Stimulated activated CD8-positive, alpha-beta memory T cell treated with anti-CD3 and anti-CD28 coated beads, Interleukin-12 subunit alpha, Interleukin-12 subunit beta, amount 100 ng/mL, for 24 hours (primary cell): ENCODE results near the gene IGFBP1.
"Not testable (repeated sequence)": the region's sequence is repeated elsewhere in the genome, so short reads cannot be mapped to it uniquely, and the experiment has no call there.

Experiments used
- DNase-seq: peaks from one replicate; pipeline ENCODE4 v3.0.0-alpha.2; 2020; ENCODE audit errors: extremely low read depth

Gene IGFBP1

DNA sequence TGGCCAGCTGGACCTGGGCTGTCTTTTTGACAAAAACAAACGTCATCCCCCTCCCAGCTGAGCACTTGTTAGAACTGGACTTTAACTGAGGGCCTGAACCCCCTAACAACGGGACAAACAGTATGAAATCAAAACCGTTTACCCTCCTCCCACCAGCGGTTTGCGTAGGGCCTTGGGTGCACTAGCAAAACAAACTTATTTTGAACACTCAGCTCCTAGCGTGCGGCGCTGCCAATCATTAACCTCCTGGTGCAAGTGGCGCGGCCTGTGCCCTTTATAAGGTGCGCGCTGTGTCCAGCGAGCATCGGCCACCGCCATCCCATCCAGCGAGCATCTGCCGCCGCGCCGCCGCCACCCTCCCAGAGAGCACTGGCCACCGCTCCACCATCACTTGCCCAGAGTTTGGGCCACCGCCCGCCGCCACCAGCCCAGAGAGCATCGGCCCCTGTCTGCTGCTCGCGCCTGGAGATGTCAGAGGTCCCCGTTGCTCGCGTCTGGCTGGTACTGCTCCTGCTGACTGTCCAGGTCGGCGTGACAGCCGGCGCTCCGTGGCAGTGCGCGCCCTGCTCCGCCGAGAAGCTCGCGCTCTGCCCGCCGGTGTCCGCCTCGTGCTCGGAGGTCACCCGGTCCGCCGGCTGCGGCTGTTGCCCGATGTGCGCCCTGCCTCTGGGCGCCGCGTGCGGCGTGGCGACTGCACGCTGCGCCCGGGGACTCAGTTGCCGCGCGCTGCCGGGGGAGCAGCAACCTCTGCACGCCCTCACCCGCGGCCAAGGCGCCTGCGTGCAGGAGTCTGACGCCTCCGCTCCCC lies at the start of gene IGFBP1:
IGFBP1 (plus strand) TSS at position 304 of the 808 bp plus-strand sequence; CDS start at position 469, 165 bp downstream.
- no peak for DNase-seq

DNA sequence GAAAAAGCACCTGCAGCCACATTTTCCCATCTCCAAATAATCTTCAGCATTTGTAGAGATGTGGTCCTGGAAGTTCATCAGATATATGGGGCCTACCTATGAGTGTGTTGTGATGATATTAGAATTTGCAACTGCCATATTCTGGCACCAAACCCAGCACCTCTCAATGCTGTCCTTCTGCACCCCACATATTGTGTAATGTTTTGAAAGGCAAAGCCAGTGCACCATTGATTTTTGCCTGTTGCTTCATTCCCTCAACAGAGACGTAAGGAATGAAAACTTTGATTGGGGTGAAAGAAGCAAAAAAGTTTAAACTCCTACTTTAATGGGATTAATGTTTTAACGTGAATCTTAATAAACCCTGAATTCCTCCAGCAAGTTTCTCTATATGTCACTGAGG lies 49.4 kb upstream of the IGFBP1 start:
- not testable (repeated sequence) for DNase-seq

DNA sequence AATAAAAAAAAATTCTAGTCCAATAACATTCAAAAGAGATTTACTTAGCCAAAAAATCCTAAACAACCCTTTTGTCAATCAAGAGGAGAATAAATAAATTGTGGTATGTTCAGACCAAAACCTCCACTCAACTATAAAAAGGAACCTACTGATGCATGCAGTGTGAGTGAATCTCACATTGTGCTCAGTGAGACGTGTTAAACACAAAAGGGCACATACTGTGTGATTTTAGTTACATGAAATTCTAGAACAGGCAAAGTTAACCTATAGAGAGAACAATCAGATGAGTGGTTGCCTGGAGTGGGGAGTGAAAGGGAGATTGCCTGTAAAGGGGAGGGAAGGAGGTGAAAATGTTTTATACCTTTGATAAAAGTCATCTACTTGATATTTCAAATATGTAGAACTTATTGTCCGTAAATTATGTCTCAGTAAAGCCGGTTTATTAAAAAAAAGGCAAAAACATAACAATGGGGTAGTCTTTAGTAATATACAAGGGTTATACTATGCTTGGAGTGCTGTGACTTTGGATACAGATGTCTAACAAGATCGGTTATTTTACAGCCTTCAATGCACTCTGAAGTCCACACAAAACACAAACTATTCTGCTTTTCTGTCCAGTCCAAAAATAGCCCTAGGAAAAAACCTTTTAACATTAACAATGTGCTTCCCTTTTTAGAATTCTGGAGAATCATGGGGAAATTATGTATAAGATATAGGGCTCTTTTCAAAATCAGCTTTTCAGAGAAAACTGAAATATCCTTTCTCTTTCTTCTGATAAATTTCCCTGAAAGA lies 46.2 kb upstream of the IGFBP1 start:
- not testable (repeated sequence) for DNase-seq

DNA sequence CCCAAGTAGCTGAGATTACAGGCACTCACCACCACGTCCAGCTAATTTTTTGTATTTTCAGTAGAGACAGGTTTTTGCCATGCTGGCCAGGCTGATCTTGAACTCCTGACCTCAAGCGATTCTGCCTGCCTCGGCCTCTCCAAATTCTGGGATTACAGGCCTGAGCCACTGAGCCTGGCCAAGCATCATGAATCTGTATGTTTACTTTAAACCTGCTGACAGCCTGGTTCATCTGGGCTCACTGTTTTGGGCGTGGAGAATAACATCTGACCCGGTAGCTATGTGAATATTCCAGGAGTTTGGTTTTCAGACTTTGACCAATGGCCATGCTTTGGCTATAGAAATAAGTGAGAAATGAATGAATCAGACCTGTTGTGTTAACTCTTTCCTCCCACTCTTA lies 41.8 kb upstream of the IGFBP1 start:
- DNase-seq = not testable (repeated sequence)

DNA sequence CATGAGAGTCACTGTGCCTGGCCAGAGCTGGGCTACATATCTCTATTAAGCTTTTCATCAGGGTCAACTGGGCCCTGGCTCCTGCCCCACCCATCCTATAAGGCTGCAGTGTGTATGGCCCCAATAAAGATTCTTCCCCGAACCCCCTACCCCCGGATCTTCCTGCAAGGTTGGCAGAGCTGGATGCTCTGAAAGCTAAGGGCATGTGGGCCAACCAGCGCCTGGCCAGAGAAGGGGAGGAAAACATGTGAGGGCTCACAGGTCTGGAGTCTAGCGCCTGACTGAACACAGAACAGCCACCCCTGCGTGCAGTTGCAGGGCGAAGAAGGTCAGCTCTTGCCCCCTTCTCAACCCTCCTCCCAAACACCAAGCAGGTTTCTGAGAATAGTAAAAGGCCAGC lies 39.6 kb upstream of the IGFBP1 start:
- DNase-seq = not testable (repeated sequence)

DNA sequence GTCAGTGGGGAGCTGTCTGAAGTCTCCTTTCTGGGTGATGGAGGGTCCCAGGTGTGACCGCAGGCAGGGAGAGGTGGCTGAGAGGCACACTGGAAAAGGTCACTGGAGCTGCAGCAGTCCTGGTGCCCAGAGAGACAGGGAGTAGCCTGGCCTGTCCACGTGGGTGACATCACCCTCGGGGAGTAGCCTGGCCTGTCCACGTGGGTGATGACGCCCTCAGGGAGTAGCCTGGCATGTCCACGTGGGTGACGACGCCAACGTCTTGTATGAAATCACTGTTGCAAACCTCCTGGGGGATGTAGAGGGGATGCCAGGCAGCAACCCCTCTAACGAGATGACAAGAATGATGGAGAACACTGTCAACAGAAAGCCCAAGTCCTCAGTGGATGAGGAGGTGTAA lies 35.3 kb upstream of the IGFBP1 start:
- not testable (repeated sequence) for DNase-seq

DNA sequence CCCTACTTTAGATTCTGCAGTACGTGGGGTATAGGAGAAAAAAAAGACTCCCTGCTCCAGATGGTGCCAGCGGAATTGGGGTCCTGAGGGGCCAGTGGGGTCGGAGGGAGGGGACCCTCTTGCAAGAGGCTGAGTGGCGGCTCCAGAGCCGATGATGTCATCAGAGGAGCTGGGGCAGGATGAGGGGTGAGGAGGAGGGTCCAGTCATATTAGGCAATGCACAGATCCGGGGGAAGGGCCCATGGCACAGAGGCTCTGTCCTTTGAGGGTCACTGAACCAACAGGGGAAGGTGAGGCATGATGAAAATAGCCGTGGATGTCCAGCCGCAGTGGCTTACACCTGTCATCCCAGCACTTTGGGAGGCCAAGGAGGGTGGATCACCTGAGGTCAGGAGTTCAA lies 34.8 kb upstream of the IGFBP1 start:
- DNase-seq = not testable (repeated sequence)

DNA sequence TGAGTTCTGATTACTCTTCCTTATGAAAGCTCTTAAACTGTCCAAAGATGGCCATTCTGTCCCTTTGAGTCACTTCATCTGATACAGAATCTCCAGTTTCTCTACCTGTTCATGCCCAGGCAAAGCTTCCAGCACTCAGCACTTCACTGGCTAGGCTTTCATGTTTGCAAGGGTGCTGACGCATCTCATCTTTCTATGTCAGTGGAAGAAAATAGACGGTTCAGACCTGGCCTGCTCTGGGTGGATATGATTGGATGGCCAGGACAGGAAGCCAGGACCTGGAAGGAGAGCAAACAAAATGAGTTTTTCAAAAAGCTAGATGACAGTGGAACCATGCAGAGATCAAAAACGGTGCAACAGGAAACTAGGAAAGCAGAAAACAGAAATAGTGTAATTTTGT lies 32.6 kb upstream of the IGFBP1 start:
- not testable (repeated sequence) for DNase-seq

DNA sequence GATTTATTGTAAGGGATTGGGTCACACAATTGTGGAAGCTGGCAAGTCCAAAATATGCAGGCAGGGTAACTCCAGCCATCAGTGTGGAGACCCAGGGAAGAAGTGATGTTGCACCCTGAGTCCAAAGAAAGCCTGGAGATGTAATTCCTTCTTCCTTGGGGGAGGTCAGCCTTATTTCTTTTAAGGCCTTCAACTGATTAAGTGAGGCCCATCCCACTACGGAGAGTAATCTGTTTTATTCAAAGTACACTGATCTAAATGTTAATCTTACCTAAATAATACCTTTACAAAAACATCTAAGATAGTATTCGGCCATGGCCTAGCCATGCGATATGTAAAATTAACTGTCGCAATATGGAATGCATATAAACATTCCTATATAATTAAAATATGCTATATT lies 31.4 kb upstream of the IGFBP1 start:
- not testable (repeated sequence) for DNase-seq

DNA sequence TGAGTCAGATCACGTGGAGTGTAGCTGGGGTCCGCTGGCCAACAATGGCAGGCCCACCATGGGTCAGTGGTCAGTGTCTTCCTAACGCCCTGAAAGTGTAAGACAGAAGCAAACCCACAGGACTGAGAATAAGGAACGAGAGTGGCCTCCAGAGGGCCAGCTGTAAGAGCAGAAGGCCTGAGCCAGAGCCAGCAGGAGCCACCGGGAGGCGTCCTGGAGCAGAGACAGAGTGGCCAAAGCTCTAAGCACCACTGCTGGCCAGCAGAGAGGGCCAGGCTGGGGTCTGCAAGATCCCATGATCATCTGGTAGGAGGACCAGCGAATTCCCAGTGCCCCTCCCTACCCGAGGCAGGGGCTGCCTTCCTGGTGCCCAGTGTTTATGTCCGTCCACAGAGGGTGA lies 24.6 kb upstream of the IGFBP1 start:
- no peak for DNase-seq

DNA sequence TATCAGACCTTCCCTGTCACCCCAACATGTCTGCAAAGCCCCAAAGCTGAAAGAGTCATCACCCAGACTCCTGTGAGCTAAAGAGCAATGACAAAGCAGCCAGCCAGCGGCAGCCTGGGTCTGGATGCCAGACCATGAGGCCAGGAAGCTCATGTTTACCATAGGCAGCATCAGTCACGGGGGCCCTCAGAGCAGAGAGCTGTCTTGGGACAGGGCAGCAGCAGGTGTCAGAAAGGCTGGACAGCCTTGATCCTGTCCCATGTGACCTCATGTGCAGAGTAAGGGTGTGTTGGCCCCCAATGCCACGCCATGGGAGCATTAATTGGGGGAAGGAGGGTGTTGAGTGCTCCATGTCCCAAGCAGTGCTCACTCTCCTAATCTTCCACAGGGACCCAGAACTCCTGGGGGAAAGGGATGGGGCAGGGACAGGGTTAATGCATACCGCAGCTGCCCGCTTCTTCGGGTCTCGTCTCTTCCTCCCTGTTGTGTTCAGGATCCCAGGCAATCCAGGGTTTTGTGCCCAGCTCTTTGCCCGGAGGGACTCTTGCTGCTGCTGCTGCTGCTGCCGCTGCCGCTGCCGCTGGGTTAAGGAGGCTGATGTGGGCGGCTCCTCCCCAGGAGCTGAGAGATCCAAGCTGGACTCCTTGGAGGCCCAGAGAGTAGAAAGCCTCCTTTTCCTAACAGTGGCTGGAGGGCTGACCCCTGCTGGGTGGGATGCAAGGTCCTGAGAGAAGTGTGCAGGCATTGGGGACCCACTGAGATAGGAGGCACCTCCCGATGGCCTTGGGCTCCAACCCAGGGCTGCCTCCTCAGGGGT lies 22.5 kb upstream of the IGFBP1 start:
- no peak for DNase-seq

DNA sequence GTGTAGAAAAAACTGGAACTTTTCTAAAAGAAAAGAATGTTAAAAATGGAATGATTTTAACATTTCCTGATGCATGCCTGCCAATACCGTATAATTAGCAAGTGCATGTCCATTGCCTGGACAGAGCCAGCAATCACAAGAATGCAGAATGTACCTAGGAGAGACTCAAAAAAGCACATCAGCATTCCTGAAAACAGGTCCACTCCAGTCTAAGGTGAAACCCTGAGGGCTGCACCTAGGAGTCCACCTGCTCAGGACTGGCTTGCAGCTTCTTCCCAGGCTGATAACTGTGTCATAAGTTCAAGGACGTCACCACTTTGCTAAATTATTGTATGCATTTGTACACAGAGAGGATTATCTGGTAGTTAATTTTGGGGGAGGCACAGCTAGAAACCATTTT lies 20.8 kb upstream of the IGFBP1 start:
- no peak for DNase-seq

DNA sequence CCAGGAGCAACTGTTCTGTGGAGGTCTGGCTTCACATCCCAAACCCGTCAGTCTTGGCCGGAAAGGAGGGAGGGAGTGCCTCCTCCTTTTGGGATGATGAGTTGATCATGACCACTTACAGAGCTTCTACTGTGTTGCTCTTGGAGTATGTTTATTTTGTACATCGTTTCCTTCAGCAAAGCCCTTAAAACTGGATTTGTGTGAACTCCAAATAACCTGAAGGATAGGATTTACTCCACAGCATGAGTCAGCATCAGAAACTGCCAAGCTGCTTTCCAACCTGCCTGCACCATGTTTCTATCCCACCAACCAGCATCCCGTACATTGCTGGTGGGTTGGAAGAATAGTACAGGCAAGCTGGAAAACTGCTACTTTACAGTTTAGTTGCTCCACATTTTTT lies 18.9 kb upstream of the IGFBP1 start:
- no peak for DNase-seq

DNA sequence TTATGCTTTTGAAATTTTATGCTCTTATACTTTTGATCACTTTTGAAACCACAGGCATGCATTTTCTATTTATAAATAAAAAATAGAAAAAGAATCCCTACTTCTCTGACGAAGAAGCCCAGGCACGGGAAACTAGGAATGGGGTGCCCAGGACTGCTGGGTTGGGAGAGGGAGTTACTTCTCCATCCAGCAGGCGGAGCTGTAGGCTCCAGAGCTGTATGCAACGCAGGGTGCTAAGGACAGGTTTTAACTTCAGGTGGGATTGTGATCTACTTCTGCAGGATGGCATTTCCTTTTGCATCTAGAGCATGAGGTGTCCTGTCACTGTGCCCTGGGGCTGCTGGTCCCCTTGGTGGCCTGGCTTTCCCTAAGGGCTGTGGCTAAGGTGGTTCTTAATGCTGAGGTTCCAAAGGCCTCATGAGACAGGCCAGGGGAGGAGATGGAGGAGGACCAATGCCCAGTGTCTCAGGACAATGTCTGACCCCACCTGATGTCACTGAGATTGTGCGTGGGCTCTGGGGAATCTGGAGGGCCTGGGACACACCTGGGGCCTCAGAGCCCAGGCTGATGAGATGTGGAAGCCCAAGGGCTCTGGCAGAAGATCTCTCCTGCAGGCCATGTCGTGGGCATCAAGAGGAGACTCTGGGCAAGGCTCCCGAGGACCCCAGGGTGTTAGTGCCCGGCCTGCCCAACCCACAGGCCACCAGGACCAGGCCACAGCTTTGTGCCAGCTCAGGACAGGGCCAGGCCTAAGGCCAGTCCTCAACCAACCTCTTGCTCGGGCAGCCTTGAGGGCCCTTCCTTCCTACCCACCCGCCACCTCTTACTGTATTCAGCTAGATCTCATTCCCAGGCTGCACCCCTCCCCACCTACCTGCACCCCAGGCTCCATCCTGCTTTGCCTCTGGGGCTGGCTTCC lies 15.9 kb upstream of the IGFBP1 start:
- DNase-seq = no peak

DNA sequence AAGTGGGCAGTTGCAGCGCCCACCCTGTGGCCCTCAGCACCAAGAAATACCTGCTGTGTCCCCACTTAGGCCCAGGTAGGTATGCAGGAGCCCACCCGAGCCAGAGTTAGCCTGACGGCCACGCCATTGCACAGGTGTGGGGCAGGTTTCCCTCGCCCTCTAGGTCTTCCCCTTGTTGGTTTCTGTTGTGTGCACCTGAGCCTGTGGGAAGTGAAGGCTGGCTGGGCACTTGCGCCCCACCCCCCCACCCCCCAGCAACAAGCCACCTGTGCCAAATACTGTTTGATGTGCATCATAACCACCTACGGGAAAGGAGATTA lies 15.3 kb upstream of the IGFBP1 start, which contains the start of gene CCDC201:
CCDC201 (minus strand) TSS at position 48 of the 320 bp plus-strand sequence. CDS start 75 bp downstream, outside the sequence.
- DNase-seq = no peak

DNA sequence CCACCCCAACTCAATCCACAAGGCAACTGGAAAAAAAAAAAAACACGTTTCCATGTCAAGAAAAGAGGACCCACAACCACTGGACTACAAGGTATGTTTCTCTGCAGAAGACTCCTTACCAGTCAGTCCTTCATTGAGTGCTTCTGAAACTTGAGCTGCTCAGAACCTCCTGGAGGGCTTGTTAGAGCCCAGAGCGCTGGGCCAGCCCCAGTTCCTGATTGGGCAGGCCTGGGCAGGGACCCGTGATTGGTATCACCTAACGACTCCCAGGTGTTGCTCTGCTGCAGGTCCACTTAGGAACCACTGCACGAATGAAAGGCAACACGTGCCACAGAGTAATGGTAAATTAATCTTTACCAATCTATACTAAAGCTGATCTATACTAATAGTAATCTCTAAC lies 14.9 kb upstream of the IGFBP1 start:
- DNase-seq = no peak

DNA sequence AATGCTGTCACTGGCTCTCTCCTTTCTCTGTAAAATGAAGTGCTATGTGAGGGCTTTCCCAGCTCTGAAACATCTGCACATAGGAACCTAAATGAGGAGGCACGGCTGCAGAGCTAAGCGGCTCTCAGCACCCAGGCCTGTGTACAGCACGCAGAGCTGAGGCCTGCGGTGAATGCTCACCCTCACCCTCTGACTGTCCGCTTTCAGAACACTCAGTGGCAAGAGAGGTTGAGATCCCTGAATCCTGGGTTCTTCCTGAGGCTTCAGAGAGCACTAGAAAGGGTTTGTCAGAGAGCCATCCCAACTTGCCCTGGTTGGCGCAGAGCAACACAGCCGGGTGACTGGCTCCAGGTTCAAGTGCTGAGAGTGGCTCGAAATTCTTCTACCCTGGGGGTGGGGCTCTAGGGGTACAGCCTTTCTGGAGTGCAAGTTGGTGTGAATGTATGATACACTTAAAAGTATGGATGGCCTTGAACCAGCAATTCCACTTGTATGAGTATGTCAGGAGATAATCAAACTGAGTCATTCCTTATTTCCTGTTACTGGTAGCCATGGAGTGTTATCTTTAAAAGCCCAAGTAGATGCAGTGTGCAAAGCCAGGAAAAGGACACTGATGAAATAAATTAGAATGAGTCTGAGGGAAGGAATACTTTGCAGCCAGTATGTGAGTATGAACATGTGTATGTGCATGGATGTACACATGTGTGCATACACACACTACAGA lies 13.7 kb upstream of the IGFBP1 start:
- no peak for DNase-seq

DNA sequence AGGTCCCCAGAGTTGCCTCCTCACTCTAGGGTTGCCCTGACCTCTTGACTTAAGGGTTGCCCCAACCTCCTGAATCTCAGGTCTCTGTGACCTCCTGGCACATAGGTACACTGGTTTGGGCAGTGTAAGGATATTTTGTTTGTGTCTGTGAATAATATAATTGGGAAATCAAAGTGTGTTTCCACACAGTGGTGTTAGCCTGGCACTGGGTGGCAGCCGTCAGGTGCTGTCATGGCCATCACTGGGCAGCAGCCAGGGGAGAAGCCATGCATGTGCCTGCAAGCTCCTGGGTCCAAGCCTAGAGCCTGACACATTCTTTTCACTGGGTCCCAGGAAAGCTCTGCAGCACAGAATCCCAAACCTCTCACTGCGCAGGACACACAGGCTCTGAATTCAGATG lies 11.8 kb upstream of the IGFBP1 start:
- DNase-seq = no peak

DNA sequence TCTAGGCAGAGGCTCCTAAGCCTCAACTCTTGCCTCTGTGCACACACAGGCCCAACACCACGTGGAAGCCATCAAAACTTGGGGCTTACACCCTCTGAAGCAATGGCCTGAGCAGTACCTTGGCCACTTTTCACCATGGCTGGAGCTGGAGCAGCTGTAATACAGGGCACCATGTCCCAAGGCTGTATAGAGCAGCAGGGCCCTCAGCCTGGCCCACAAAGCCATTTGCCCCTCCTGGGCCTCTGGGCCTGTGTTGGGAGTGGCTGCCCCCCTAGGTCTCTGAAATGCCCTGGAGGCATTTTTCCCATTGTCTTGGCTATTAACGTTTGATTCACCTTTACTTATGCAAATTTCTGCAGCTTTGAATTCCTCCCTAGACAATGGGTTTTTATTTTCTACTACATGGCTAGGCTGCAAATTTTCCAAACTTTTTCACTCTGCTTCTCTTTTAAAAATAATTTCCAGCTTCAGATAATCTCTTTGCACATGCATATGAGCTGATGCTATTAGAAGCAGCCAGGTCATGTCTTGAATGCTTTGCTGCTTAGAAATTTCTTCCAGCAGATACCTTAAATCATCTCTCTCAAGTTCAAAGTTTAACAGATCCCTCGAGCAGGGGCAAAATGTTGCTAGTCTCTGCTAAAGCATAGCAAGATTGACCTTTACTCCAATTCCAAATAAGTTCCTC lies 9.7 kb upstream of the IGFBP1 start:
- DNase-seq = no peak

DNA sequence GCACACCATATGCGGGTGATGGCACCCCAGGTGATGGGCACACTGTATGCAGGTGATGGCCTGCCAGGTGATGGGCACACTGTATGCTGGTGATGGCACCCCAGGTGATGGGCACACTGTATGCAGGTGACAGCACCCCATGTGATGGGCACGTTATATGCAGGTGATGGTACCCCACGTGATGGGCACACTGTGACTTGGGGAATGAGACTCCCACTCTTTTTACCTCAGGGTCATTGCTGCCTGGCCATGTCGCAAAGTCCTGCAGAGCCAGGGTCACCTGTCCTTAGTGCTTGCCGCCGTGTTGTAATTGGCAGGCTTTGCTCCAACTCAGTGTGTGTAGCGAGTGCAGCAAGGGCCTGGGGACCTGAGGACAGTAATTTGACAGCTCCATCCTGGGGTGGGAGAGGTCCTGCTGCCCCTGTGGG lies 7.8 kb upstream of the IGFBP1 start:
- no peak for DNase-seq
